ENCODE measurements around the gene DUSP9.
"Not testable (repeated sequence)": the region's sequence is repeated elsewhere in the genome, so short reads cannot be mapped to it uniquely, and the experiment has no call there.

Gene DUSP9

GRCh38 chrX:153646620-153647373 lies at the start of gene DUSP9:
TSS of gene DUSP9 (plus strand) at chrX:153647203. CDS start at chrX:153647954, 751 bp downstream.
- no peak for DNase-seq

GRCh38 chrX:153598541-153599191 lies 48.3 kb upstream of the DUSP9 start, which contains the start of gene CCNQ:
TSS of gene CCNQ (minus strand) at chrX:153599139. CDS start at chrX:153599073, 66 bp downstream.
- no peak for DNase-seq

GRCh38 chrX:153599192-153600031 lies 47.6 kb upstream of the DUSP9 start:
- DNase-seq: peak; percentile 73

- no peak for DNase-seq
Measured at GRCh38 chrX:153600032-153600373, 47.0 kb upstream of the DUSP9 start.

- no peak for DNase-seq
Measured at GRCh38 chrX:153600921-153601320, 46.1 kb upstream of the DUSP9 start.

- DNase-seq: no peak
Measured at GRCh38 chrX:153601511-153602110, 45.4 kb upstream of the DUSP9 start.

- no peak for DNase-seq
Measured at GRCh38 chrX:153602601-153603000, 44.4 kb upstream of the DUSP9 start.

GRCh38 chrX:153603131-153603656 lies 43.8 kb upstream of the DUSP9 start:
- no peak for DNase-seq

GRCh38 chrX:153604666-153605380 lies 42.2 kb upstream of the DUSP9 start:
- DNase-seq: not testable (repeated sequence)

GRCh38 chrX:153606503-153606902 lies 40.5 kb upstream of the DUSP9 start:
- DNase-seq: no peak

- DNase-seq: no peak
Measured at GRCh38 chrX:153608376-153608775, 38.6 kb upstream of the DUSP9 start.

GRCh38 chrX:153608806-153609205 lies 38.2 kb upstream of the DUSP9 start:
- no peak for DNase-seq

- DNase-seq: peak; percentile 21
Measured at GRCh38 chrX:153609917-153610835, 36.8 kb upstream of the DUSP9 start.

GRCh38 chrX:153610836-153611213 lies 36.2 kb upstream of the DUSP9 start:
- no peak for DNase-seq

GRCh38 chrX:153611298-153612095 lies 35.5 kb upstream of the DUSP9 start:
- no peak for DNase-seq

- DNase-seq: no peak
Measured at GRCh38 chrX:153612413-153612812, 34.6 kb upstream of the DUSP9 start.

GRCh38 chrX:153614818-153615217 lies 32.2 kb upstream of the DUSP9 start:
- no peak for DNase-seq

- DNase-seq: no peak
Measured at GRCh38 chrX:153620576-153620975, 26.4 kb upstream of the DUSP9 start.

- no peak for DNase-seq
Measured at GRCh38 chrX:153621949-153622598, 24.9 kb upstream of the DUSP9 start.
